ENCODE measurements around the gene DPF3.

The DPF3 gene

GRCh38 chr14:72906316-72906715 is 12.4 kb upstream of the DPF3 start:
- no peak overlapping the region for H3K27ac ChIP-seq (ENCODE audit: low read depth, low read length)
- H3K9me3 ChIP-seq (ENCODE audit: control insufficient read depth in 5 of 5, low read length in 5 of 5): no peaks in the 10 kb centered on the region
- peaks cover 0 to 31% (median 16%) of the 10 kb centered on the region in 5 donors for H3K4me1 ChIP-seq (ENCODE audit: control insufficient read depth in 5 of 5, insufficient read depth in 5 of 5, low read length in 5 of 5)
- no peaks in the 10 kb centered on the region for H3K36me3 ChIP-seq (ENCODE audit: control insufficient read depth in 5 of 5, insufficient read depth in 5 of 5, low read length in 5 of 5)
- no peak overlapping the region for H3K9ac ChIP-seq (ENCODE audit: low read length in 5 of 5)
- H3K27me3 ChIP-seq (ENCODE audit: control insufficient read depth in 5 of 5, insufficient read depth in 4 of 5, low read length in 5 of 5): no peaks in the 10 kb centered on the region
- no peak overlapping the region for H3K4me3 ChIP-seq (ENCODE audit: low read depth in 1 of 5, low read length in 5 of 5)

GRCh38 chr14:72904840-72905561 is 11.1 kb upstream of the DPF3 start:
- H3K4me3 ChIP-seq (ENCODE audit: low read depth in 1 of 5, low read length in 5 of 5): no peak overlapping the region
- no peaks in the 10 kb centered on the region for H3K27me3 ChIP-seq (ENCODE audit: control insufficient read depth in 5 of 5, insufficient read depth in 4 of 5, low read length in 5 of 5)
- H3K9me3 ChIP-seq (ENCODE audit: control insufficient read depth in 5 of 5, low read length in 5 of 5): no peaks in the 10 kb centered on the region
- no peak overlapping the region for H3K9ac ChIP-seq (ENCODE audit: low read length in 5 of 5)
- H3K4me1 ChIP-seq (ENCODE audit: control insufficient read depth in 5 of 5, insufficient read depth in 5 of 5, low read length in 5 of 5): peaks cover 0 to 31% (median 16%) of the 10 kb centered on the region in 5 donors
- H3K27ac ChIP-seq (ENCODE audit: low read depth, low read length): no peak overlapping the region
- no peaks in the 10 kb centered on the region for H3K36me3 ChIP-seq (ENCODE audit: control insufficient read depth in 5 of 5, insufficient read depth in 5 of 5, low read length in 5 of 5)

GRCh38 chr14:72904218-72904617 is 10.3 kb upstream of the DPF3 start:
- Histone ChIP-seq H3K36me3 (ENCODE audit: control insufficient read depth in 5 of 5, insufficient read depth in 5 of 5, low read length in 5 of 5) (no peaks in the 10 kb centered on the region), H3K4me3 (ENCODE audit: low read depth in 1 of 5, low read length in 5 of 5) (no peak overlapping the region), H3K9me3 (ENCODE audit: control insufficient read depth in 5 of 5, low read length in 5 of 5) (no peaks in the 10 kb centered on the region), H3K27ac (ENCODE audit: low read depth, low read length) (no peak overlapping the region), H3K9ac (ENCODE audit: low read length in 5 of 5) (no peak overlapping the region), H3K4me1 (ENCODE audit: control insufficient read depth in 5 of 5, insufficient read depth in 5 of 5, low read length in 5 of 5) (peaks cover 0 to 29% (median 16%) of the 10 kb centered on the region in 5 donors), H3K27me3 (ENCODE audit: control insufficient read depth in 5 of 5, insufficient read depth in 4 of 5, low read length in 5 of 5) (no peaks in the 10 kb centered on the region)

DNA sequence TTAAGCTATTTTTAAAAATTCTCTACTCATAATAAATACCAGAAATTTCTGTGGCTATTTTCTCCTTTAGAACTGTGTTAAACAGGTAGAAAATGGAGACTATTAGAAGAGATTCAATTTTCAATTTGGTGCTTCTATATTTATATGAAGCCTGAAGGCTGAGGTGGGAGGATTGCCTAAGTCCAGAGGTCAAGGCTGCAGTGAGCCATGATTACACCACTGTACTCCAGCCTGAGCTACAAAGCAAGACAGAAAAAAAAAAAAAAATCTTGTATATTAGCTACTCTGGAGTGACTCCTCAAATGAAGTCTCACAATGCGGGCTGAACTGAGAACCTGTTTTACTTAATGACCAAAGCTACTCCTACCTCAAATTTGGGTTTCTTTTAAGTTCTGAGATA is 9.8 kb upstream of the DPF3 start:
- H3K27me3 ChIP-seq (ENCODE audit: control insufficient read depth in 5 of 5, insufficient read depth in 4 of 5, low read length in 5 of 5): no peaks in the 10 kb centered on the region
- no peaks in the 10 kb centered on the region for H3K36me3 ChIP-seq (ENCODE audit: control insufficient read depth in 5 of 5, insufficient read depth in 5 of 5, low read length in 5 of 5)
- H3K4me1 ChIP-seq (ENCODE audit: control insufficient read depth in 5 of 5, insufficient read depth in 5 of 5, low read length in 5 of 5): peaks cover 0 to 24% (median 16%) of the 10 kb centered on the region in 5 donors
- H3K9ac ChIP-seq (ENCODE audit: low read length in 5 of 5): no peak overlapping the region
- H3K9me3 ChIP-seq (ENCODE audit: control insufficient read depth in 5 of 5, low read length in 5 of 5): no peaks in the 10 kb centered on the region
- no peak overlapping the region for H3K4me3 ChIP-seq (ENCODE audit: low read depth in 1 of 5, low read length in 5 of 5)
- no peak overlapping the region for H3K27ac ChIP-seq (ENCODE audit: low read depth, low read length)

- no peak overlapping the region for H3K9ac ChIP-seq (ENCODE audit: low read length in 5 of 5)
- no peak overlapping the region for H3K27ac ChIP-seq (ENCODE audit: low read depth, low read length)
- no peaks in the 10 kb centered on the region for H3K9me3 ChIP-seq (ENCODE audit: control insufficient read depth in 5 of 5, low read length in 5 of 5)
- H3K27me3 ChIP-seq (ENCODE audit: control insufficient read depth in 5 of 5, insufficient read depth in 4 of 5, low read length in 5 of 5): no peaks in the 10 kb centered on the region
- H3K4me1 ChIP-seq (ENCODE audit: control insufficient read depth in 5 of 5, insufficient read depth in 5 of 5, low read length in 5 of 5): peaks cover 0 to 21% (median 16%) of the 10 kb centered on the region in 5 donors
- H3K4me3 ChIP-seq (ENCODE audit: low read depth in 1 of 5, low read length in 5 of 5): no peak overlapping the region
- H3K36me3 ChIP-seq (ENCODE audit: control insufficient read depth in 5 of 5, insufficient read depth in 5 of 5, low read length in 5 of 5): no peaks in the 10 kb centered on the region
Observed at GRCh38 chr14:72902801-72903530, 9.1 kb upstream of the DPF3 start.

GRCh38 chr14:72901361-72901760 is 7.5 kb upstream of the DPF3 start:
- no peak overlapping the region for H3K27ac ChIP-seq (ENCODE audit: low read depth, low read length)
- H3K27me3 ChIP-seq (ENCODE audit: control insufficient read depth in 5 of 5, insufficient read depth in 4 of 5, low read length in 5 of 5): no peaks in the 10 kb centered on the region
- H3K4me3 ChIP-seq (ENCODE audit: low read depth in 1 of 5, low read length in 5 of 5): no peak overlapping the region
- peaks cover 0 to 9% (median 6%) of the 10 kb centered on the region in 5 donors for H3K4me1 ChIP-seq (ENCODE audit: control insufficient read depth in 5 of 5, insufficient read depth in 5 of 5, low read length in 5 of 5)
- no peak overlapping the region for H3K9ac ChIP-seq (ENCODE audit: low read length in 5 of 5)
- H3K36me3 ChIP-seq (ENCODE audit: control insufficient read depth in 5 of 5, insufficient read depth in 5 of 5, low read length in 5 of 5): no peaks in the 10 kb centered on the region
- no peaks in the 10 kb centered on the region for H3K9me3 ChIP-seq (ENCODE audit: control insufficient read depth in 5 of 5, low read length in 5 of 5)

GRCh38 chr14:72898448-72898847 is 4.5 kb upstream of the DPF3 start:
- Histone ChIP-seq H3K4me1 (ENCODE audit: control insufficient read depth in 5 of 5, insufficient read depth in 5 of 5, low read length in 5 of 5) (peaks cover 0 to 13% (median 11%) of the 10 kb centered on the region in 5 donors), H3K4me3 (ENCODE audit: low read depth in 1 of 5, low read length in 5 of 5) (no peak overlapping the region), H3K27ac (ENCODE audit: low read depth, low read length) (no peak overlapping the region), H3K36me3 (ENCODE audit: control insufficient read depth in 5 of 5, insufficient read depth in 5 of 5, low read length in 5 of 5) (no peaks in the 10 kb centered on the region), H3K9me3 (ENCODE audit: control insufficient read depth in 5 of 5, low read length in 5 of 5) (no peaks in the 10 kb centered on the region), H3K9ac (ENCODE audit: low read length in 5 of 5) (no peak overlapping the region), H3K27me3 (ENCODE audit: control insufficient read depth in 5 of 5, insufficient read depth in 4 of 5, low read length in 5 of 5) (no peaks in the 10 kb centered on the region)

- peak overlapping the region; percentile 11 for H3K27ac ChIP-seq (ENCODE audit: low read depth, low read length)
- H3K4me1 ChIP-seq (ENCODE audit: control insufficient read depth in 5 of 5, insufficient read depth in 5 of 5, low read length in 5 of 5): peaks cover 3 to 28% (median 28%) of the 10 kb centered on the region in 5 donors
- peak overlapping the region; percentile 8 to 82 (median 66) for H3K9ac ChIP-seq (ENCODE audit: low read length in 5 of 5)
- no peaks in the 10 kb centered on the region for H3K36me3 ChIP-seq (ENCODE audit: control insufficient read depth in 5 of 5, insufficient read depth in 5 of 5, low read length in 5 of 5)
- no peaks in the 10 kb centered on the region for H3K9me3 ChIP-seq (ENCODE audit: control insufficient read depth in 5 of 5, low read length in 5 of 5)
- peaks cover 5 to 18% (median 8%) of the 10 kb centered on the region in 5 donors for H3K27me3 ChIP-seq (ENCODE audit: control insufficient read depth in 5 of 5, insufficient read depth in 4 of 5, low read length in 5 of 5)
- H3K4me3 ChIP-seq (ENCODE audit: low read depth in 1 of 5, low read length in 5 of 5): peak overlapping the region; percentile 87 to 95 (median 92)
Observed at GRCh38 chr14:72894623-72895378, 900 bp upstream of the DPF3 start.

DNA sequence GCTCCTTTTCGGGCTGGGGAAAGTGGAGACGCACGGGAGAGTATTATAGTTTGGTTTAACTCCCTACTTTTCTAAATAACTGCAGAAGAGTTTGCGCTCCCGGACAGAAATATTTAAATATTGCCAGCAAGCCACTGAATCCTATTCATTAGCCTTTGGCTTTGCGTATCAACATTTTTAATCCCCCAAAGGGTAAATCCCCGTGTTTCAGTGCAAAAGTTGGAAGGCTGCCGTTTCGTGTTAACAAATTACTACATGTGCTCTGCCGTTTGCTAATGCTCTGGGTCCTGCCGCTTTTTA is 372 bp upstream of the DPF3 start:
- H3K27ac ChIP-seq (ENCODE audit: low read depth, low read length): peak overlapping the region; percentile 11
- H3K4me3 ChIP-seq (ENCODE audit: low read depth in 1 of 5, low read length in 5 of 5): peak overlapping the region; percentile 87 to 95 (median 92)
- H3K9ac ChIP-seq (ENCODE audit: low read length in 5 of 5): peak overlapping the region; percentile 8 to 82 (median 66)
- H3K4me1 ChIP-seq (ENCODE audit: control insufficient read depth in 5 of 5, insufficient read depth in 5 of 5, low read length in 5 of 5): peaks cover 3 to 28% (median 28%) of the 10 kb centered on the region in 5 donors
- peaks cover 5 to 18% (median 8%) of the 10 kb centered on the region in 5 donors for H3K27me3 ChIP-seq (ENCODE audit: control insufficient read depth in 5 of 5, insufficient read depth in 4 of 5, low read length in 5 of 5)
- no peaks in the 10 kb centered on the region for H3K36me3 ChIP-seq (ENCODE audit: control insufficient read depth in 5 of 5, insufficient read depth in 5 of 5, low read length in 5 of 5)
- H3K9me3 ChIP-seq (ENCODE audit: control insufficient read depth in 5 of 5, low read length in 5 of 5): no peaks in the 10 kb centered on the region

Measured in subcutaneous abdominal adipose tissue (tissue), 5 donors.